ENCODE data around the gene IFNG.

IFNG gene

DNA sequence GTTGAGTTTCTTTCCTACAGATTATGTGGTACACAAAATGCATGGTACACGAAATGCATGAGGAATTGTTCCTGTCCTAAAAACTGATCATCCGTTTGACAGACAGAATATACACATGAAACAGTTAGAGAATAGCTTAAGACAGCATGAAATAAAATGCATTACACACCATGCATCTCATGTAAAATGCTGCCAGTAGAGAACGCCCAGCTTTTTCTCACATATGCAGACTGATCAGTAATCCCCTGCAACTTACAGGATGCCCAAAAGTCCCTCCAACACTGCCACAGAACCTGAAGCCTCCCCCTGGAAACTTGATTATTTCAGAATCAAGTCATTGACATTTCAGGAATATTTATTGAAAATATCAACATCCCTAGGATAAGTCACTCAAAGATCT, 24.0 kb downstream of the IFNG start:
- no peak for DNase-seq (ENCODE audit: low read depth)
- TF ChIP-seq, protein P1, sequence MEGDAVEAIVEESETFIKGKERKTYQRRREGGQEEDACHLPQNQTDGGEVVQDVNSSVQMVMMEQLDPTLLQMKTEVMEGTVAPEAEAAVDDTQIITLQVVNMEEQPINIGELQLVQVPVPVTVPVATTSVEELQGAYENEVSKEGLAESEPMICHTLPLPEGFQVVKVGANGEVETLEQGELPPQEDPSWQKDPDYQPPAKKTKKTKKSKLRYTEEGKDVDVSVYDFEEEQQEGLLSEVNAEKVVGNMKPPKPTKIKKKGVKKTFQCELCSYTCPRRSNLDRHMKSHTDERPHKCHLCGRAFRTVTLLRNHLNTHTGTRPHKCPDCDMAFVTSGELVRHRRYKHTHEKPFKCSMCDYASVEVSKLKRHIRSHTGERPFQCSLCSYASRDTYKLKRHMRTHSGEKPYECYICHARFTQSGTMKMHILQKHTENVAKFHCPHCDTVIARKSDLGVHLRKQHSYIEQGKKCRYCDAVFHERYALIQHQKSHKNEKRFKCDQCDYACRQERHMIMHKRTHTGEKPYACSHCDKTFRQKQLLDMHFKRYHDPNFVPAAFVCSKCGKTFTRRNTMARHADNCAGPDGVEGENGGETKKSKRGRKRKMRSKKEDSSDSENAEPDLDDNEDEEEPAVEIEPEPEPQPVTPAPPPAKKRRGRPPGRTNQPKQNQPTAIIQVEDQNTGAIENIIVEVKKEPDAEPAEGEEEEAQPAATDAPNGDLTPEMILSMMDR (conservative IDR thresholded peaks at IDR 0.05; ENCODE audit: low read depth, low read length) = no peak

DNA sequence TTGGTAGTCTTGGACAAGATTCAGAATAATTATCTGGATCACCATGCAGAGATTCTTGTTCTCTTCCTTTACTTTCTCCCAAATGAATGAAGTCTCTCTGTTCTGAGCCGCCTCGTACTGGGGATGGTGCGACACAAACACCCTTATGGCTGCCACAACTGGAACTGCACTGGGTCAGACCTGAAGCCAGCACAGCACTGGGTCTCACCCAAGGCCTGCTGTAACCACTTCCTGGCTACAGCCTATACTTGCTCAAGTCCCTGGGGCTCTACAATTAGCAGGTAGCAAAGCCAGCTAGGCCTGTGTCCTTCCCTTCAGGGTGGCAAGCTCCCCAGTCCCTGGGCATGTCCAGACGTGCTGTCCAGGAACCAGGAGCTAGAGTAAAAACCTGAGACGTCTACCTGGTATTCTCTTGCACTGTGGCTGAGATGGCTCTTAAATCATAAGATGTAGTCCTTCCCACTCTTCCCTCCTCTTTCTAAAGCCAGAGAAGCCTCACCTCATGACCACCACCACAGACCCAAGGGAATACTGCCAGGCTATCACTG, 27.6 kb downstream of the IFNG start:
- TF ChIP-seq, protein P1 (conservative IDR thresholded peaks at IDR 0.05; ENCODE audit: low read depth, low read length) = no peak
- no peak for DNase-seq (ENCODE audit: low read depth)
- H3K4me3 ChIP-seq (ENCODE audit: low read length) = no peak overlapping the region

More for the DNA sequence above, 24.0 kb downstream of the IFNG start:
- no peak overlapping the region for H3K4me3 ChIP-seq (ENCODE audit: low read length)

DNA sequence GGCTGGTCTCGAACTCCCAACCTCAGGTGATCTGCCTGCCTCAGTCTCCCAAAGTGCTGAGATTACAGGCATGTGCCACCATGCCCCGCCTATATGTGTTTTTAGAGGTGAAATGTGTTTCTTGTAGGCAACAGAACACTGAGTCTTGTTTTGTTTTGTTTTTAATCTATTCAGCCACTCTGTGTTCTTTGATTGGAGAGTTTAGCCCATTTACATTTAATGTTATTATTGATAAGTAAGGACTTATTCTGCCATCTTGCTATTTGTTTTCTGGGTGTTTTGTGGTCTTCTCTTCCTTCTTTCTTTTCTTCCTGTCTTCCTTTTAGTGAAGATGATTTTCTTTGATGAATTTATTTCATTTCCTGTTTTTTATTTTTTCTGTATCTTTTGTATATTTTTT, 29.6 kb downstream of the IFNG start:
- no peak overlapping the region for H3K4me3 ChIP-seq (ENCODE audit: low read length)
- TF ChIP-seq, protein P1 (conservative IDR thresholded peaks at IDR 0.05; ENCODE audit: low read depth, low read length) = no peak
- no peak for DNase-seq (ENCODE audit: low read depth)

DNA sequence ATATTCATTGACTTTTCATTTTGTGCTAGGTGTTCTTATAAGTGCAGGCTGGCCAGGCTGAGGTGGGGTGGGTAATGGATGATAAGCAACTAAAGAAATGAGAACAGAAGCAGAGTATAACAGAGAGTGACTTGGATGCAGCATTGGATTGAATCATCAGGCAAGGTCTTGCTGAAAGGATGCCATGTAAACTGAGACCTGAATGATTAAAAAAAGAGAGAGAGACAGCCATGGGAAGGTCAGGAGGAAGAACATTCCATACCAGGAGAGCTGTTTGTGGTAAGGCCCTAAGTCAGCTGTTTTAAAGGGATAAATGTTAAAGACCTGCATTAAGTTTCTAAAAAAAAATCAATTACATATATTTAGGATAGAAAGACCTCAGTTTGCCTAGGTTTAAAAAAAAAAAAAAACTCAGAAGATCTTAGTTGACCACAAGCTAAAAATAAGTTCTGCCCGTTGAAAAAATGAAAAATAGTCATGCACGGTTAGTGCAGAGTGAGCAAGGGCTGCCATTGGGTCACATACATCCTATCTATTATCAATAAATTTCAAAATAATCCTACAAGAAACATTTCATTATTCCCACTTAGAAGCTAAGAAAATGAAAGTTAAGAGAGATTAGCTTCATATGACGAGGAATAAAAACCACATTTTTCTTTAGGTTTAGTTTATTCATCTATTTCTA, 37.2 kb downstream of the IFNG start:
- no peak for DNase-seq (ENCODE audit: low read depth)
- no peak overlapping the region for H3K4me3 ChIP-seq (ENCODE audit: low read length)
- TF ChIP-seq, protein P1 (conservative IDR thresholded peaks at IDR 0.05; ENCODE audit: low read depth, low read length) = no peak

DNA sequence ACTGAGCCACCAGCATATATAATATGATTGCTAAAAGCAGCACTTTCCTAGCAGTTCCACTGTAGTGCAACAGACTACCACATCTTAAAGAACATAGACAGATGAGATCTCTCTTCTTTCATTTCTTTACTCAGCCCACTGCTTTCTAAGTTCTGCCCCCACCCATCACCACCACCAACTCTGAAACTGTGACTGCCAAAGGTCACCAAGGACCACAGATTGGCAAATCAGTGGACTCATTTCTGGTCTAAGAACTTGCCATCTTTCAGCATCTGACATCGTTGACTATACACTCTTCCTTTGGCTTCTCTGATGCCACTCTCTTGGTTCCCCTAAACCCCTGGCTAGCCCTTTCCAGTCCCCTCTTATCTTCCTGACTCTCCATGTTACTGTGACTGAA, 38.4 kb downstream of the IFNG start:
- TF ChIP-seq, protein P1 (conservative IDR thresholded peaks at IDR 0.05; ENCODE audit: low read depth, low read length) = no peak
- DNase-seq (ENCODE audit: low read depth) = no peak
- H3K4me3 ChIP-seq (ENCODE audit: low read length) = no peak overlapping the region

DNA sequence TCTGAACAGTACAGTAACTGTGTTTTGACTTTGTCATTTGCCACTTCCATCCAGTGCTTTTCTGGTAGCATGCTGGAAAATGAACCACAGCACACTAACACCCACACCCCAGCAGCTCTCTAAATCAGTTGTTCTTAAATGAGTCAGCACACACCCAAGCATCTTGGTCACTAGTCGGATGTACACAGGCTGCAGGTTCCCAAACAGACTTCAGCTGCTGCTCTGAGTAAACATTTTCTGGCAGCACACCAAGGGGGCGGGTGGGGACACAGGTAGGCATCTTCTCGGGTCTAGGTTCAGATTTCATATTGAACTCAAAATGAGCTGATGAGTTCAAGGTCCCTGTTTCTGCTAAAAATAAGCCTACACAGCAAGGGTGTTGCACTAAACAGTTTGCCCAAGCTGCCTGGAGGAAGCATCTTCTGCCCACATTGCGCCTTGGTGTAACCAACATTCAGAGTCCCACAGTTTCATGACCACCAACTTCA, 39.8 kb downstream of the IFNG start:
- DNase-seq (ENCODE audit: low read depth) = no peak
- TF ChIP-seq, protein P1 (conservative IDR thresholded peaks at IDR 0.05; ENCODE audit: low read depth, low read length) = no peak
- H3K4me3 ChIP-seq (ENCODE audit: low read length) = no peak overlapping the region

DNA sequence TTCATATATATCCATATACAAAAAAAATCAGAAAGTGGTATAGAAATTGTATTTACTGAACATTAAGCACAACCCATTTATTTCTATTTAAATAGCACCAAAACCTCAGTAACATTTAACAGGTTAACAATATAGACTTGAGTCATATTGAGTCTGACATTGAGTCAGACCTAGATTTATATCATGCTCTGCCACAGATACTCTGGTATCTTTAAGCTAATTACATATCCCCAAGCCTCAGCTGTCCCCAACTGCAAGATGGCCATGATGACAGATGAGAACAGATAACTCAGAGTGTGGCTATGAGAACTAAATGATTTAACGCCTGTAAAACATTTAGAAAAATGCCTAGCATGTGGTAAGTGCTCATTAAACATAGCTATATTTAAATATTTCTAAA, 40.3 kb downstream of the IFNG start:
- no peak for DNase-seq (ENCODE audit: low read depth)
- TF ChIP-seq, protein P1 (conservative IDR thresholded peaks at IDR 0.05; ENCODE audit: low read depth, low read length) = no peak
- no peak overlapping the region for H3K4me3 ChIP-seq (ENCODE audit: low read length)

Measured in retinal pigment epithelial cell (primary cell).